Neural cell (in vitro differentiated cells): Measurements from ENCODE around the gene UPF3A.

Experiments
- EP300 ChIP-seq: fragments of 450-650 bp; conservative IDR thresholded peaks from 2 replicates; pipeline ENCODE4 v1.6.1; 2014; ENCODE audit warnings: antibody characterized with exemption, mild to moderate bottlenecking, moderate library complexity; ENCODE audit not compliant: poor library complexity, severe bottlenecking
- EZH2 ChIP-seq: fragments of 200-600, 300-800 bp; shearing (Covaris generic), sonication (generic); IDR thresholded peaks from 2 replicates; pipeline ENCODE4 v1.6.1; 2014; ENCODE audit warnings: antibody characterized with exemption, low read length, borderline replicate concordance, mild to moderate bottlenecking; ENCODE audit not compliant: insufficient read depth, poor library complexity, severe bottlenecking
- MXI1 ChIP-seq: fragments of 450-650 bp; conservative IDR thresholded peaks from 2 replicates; pipeline ENCODE4 v1.6.1; 2014; ENCODE audit warnings: antibody characterized with exemption, mild to moderate bottlenecking; ENCODE audit not compliant: poor library complexity, severe bottlenecking
- POLR2AphosphoS5 ChIP-seq: IDR thresholded peaks from 2 replicates; pipeline ENCODE4 v1.6.1; 2012
- RAD21 ChIP-seq: fragments of 450-650 bp; conservative IDR thresholded peaks from 2 replicates; pipeline ENCODE4 v1.6.1; 2014; ENCODE audit warnings: antibody characterized with exemption, mild to moderate bottlenecking, moderate library complexity
- REST ChIP-seq: IDR thresholded peaks from 2 replicates; pipeline ENCODE4 v1.6.1; 2012; ENCODE audit warnings: borderline replicate concordance
- SMC3 ChIP-seq: fragments of 450-650 bp; conservative IDR thresholded peaks from 2 replicates; pipeline ENCODE4 v1.6.1; 2014; ENCODE audit warnings: antibody characterized with exemption, mild to moderate bottlenecking, moderate library complexity; ENCODE audit not compliant: poor library complexity
- TAF1 ChIP-seq: IDR thresholded peaks from 2 replicates; pipeline ENCODE4 v1.6.1; 2012; ENCODE audit warnings: low read depth
- TF ChIP-seq, protein P1 (sequence below): fragments of 450-650 bp; IDR thresholded peaks from 2 replicates; pipeline ENCODE4 v1.5.1; 2014; ENCODE audit warnings: antibody characterized with exemption, mild to moderate bottlenecking, moderate library complexity; ENCODE audit not compliant: poor library complexity, severe bottlenecking

GRCh38 chr13:114309086-114309485 is 27.7 kb downstream of the UPF3A start:
- TF ChIP-seq, protein P1, sequence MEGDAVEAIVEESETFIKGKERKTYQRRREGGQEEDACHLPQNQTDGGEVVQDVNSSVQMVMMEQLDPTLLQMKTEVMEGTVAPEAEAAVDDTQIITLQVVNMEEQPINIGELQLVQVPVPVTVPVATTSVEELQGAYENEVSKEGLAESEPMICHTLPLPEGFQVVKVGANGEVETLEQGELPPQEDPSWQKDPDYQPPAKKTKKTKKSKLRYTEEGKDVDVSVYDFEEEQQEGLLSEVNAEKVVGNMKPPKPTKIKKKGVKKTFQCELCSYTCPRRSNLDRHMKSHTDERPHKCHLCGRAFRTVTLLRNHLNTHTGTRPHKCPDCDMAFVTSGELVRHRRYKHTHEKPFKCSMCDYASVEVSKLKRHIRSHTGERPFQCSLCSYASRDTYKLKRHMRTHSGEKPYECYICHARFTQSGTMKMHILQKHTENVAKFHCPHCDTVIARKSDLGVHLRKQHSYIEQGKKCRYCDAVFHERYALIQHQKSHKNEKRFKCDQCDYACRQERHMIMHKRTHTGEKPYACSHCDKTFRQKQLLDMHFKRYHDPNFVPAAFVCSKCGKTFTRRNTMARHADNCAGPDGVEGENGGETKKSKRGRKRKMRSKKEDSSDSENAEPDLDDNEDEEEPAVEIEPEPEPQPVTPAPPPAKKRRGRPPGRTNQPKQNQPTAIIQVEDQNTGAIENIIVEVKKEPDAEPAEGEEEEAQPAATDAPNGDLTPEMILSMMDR: no peak
- TF ChIP-seq POLR2AphosphoS5 (no peak), RAD21 (no peak), EP300 (no peak), MXI1 (no peak), EZH2 (no peak), REST (no peak), TAF1 (no peak), SMC3 (no peak)
